GM18505 (cell line): ENCODE measurements around the gene RGS3.
"Not testable (repeated sequence)": the region's sequence is repeated elsewhere in the genome, so short reads cannot be mapped to it uniquely, and the experiment has no call there.

Source experiments
- ATAC-seq: cut with Tn5 transposase; IDR thresholded peaks from one replicate; pipeline ENCODE4 v1.9.1; 2021; ENCODE audit not compliant: unreplicated experiment
- POLR2A ChIP-seq: IDR thresholded peaks from 4 replicates; pipeline ENCODE4 v1.6.1; 2011; ENCODE audit warnings: borderline replicate concordance; ENCODE audit not compliant: insufficient read depth, insufficient read length; ENCODE audit errors: extremely low read depth

The RGS3 gene

DNA sequence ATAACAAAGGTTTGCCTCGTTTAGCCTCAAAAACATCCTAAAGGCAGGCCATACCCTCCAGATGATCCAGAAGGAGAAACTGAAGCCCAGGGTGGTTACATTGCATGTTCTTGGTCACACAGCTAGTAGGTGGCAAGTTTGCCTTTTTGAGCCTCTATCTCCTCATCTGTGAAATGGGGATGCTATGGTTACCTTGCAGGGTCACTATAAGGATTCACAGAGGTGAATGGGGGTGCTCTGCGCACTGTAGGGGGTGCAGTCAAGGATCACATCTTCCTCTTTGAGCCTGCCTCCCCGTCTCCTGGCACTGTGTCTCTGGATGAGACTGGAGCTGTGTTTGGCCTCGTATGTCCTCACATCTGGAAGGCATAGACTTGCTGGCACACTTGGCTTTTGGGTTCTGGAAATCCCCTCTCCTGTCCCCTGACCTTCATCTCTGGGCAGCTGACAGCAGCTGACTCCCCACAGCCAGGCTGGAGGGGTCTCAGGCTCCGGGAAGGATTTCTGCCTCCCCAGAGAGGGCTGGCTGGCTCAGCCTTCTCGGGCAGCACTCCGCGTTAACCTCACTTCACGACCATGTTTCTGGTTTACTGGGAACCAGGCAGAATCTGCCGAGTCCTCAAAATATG is 167.7 kb downstream of the RGS3 start:
- TF ChIP-seq POLR2A = no peak
- no peak for ATAC-seq

DNA sequence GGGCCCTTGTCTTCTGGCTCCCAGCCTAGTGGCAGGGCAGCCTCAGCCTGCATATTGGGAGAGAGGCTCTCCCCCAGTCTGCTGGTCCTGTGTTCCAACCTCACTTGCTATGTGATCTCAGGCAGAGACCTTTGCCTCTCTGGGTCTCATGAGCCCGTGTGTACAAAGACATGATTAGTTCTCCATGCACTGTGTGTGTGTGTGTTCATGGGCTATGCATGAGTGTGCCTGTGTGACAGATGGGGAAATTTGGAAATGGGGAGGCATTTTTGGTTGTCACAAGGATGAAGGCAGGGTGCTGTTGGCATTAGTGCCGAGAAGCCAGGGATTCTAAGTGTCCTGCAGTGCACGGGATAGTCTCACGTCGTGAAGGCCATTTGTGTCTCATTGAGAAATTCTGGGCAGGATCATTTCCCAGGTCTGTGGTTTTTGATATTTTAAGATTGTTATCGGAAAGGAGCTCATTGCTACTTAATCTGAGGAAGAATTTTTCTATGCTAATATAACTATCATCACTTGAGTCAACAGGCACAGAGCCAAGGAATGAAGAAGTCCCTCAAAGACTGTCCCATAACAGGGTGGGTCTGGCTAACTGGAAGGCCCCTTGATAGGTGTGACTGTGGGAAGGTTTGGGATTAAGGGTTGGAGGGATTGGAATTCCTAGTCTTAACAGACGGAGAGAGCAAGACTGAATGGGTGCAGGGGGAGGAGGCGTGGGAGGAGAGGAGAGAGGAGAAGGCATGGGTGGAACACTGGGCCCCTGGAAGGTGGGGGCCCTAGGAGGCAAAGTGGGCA is 168.5 kb downstream of the RGS3 start:
- no peak for TF ChIP-seq POLR2A
- ATAC-seq = no peak

- ATAC-seq = no peak
- TF ChIP-seq POLR2A = no peak
These were observed 169.5 kb downstream of the RGS3 start for GRCh38 chr9:113632776-113633590.

DNA sequence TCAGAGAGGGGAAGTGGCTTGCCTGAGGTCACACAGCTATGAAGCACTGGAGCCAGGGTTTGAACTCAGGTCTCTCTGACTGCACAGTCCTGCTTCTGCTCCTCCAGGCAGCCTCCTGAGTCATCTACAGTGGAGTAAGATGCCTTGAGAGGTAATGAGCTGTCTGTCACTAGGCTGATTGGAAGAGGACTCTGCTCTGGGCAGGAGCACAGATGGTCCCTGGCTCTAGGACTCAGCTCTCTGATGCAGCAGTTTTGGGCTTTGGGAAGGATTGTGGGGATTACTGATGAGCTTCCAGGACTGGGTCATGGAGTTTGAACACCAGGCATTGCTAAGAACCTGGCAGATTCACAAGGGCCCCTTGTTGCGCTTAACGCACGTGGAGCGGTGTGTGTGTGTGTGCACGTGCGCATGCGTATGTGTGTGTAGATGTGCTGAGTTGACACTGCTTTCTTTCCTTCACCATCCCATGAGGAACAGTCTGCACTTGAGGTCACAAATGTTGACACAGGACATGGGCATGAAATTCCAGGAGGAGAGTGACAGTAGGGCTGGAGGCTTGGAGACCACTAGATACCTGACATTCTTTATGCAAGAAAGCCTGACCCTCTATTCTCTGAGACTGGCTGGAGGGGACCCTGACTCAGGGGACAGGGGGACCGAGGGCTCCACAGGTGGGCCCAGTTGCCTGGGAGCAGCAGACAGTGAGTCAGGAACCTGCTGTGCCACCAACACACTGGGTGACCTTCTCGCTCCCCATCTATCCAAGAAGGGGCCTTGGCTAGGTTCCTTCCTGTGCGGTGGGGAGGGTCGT is 170.5 kb downstream of the RGS3 start:
- TF ChIP-seq POLR2A = no peak
- no peak for ATAC-seq

- no peak for TF ChIP-seq POLR2A
- no peak for ATAC-seq
These were observed 171.3 kb downstream of the RGS3 start for GRCh38 chr9:113634596-113635515.

- no peak for ATAC-seq
- no peak for TF ChIP-seq POLR2A
These were observed 172.1 kb downstream of the RGS3 start for GRCh38 chr9:113635586-113635985.

DNA sequence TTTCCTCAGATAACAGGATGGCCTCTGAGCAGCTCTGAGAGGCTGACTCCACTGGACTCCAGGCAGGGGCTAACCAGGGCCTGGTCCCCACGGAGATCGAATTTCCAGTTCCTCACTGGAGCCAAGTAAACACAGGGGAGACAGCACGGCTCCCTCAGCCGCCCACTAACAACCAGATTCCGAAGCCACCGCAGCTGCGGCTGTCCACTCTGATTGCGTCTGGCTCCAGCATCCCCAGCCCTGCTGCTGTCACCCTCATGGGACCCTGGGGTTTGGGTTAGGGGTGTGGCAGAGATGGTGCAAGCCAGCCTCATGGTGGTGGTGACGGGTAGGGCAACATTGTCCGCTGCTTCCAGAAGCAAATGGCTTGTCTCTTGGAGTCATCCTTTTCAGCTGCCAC is 172.6 kb downstream of the RGS3 start:
- no peak for ATAC-seq
- TF ChIP-seq POLR2A = no peak

DNA sequence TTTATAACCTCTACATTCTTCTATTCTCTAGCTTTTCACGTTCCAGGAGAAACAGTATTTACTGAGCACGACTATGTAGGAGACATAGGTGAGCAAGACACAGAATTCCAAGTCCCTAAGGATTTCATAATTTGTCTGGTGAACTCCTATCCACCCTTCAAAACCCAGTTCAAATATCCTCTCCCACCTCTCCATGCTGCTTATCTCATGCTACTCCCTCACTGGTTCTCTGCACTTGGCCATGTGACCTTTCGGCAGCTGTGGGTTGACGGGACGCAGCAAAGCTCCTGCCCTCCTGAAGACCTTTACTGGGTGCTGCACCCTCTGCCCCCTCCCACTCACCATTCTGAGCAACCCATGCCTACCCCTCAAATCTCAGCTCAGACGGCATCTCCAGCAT is 173.2 kb downstream of the RGS3 start:
- no peak for TF ChIP-seq POLR2A
- ATAC-seq = no peak

DNA sequence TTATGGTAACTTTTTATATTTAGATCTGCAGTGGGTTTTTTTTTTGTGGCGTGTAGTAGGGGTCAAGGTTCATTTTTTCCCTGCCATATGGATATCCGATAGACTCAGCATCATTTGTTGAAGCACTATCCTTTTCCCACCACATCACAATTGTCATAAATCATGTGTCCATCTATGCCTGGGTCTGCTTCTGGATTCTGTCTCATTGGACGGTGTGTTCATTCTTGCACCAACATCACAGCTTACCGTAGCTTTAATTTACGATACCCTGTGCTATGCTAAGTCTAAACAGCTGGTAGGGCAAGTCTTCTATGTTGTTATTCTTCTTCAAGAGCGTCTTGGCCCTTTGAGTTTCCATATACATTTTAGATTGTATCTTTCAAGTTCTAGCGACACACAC is 175.0 kb downstream of the RGS3 start:
- no peak for ATAC-seq
- TF ChIP-seq POLR2A = no peak

- ATAC-seq = no peak
- TF ChIP-seq POLR2A = no peak
These were observed 175.4 kb downstream of the RGS3 start for GRCh38 chr9:113638897-113639296.

GRCh38 chr9:113639411-113639970 is 176.0 kb downstream of the RGS3 start:
- ATAC-seq = not testable (repeated sequence)

DNA sequence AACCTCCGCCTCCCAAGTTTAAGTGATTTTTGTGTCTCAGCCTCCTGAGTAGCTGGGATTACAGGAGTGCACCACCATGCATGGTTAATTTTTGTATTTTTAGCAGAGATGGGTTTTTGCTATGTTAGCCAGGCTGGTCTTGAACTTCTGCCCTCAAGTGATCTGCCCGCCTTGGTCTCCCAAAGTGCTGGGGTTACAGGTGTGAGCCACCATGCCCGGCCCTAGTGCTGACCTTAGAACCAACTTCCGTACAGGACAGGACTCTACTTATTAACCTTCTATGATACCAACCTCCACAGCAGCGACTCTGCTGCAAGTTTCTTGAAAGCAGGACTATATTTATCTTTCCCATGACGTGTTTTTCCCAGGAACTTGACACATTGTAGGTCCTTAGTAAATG is 176.9 kb downstream of the RGS3 start:
- no peak for TF ChIP-seq POLR2A
- ATAC-seq = no peak
